HG03520 (cell line): ENCODE measurements around the gene ZNF729.
"Not testable (repeated sequence)": the region's sequence is repeated elsewhere in the genome, so short reads cannot be mapped to it uniquely, and the experiment has no call there.

Experiments used
- ATAC-seq: cut with Tn5 transposase; IDR thresholded peaks from one replicate; pipeline ENCODE4 v1.9.1; 2021; ENCODE audit warnings: mild to moderate bottlenecking, moderate library complexity; ENCODE audit not compliant: unreplicated experiment

Gene ZNF729

GRCh38 chr19:22286151-22286810 lies at the start of gene ZNF729:
Gene ZNF729 (plus strand): TSS chr19:22286441. CDS start chr19:22286526, 85 bp downstream.
- no peak for ATAC-seq

GRCh38 chr19:22256856-22257255 lies 29.4 kb upstream of the ZNF729 start:
- no peak for ATAC-seq

GRCh38 chr19:22257381-22257780 lies 28.9 kb upstream of the ZNF729 start:
- no peak for ATAC-seq

GRCh38 chr19:22257916-22258315 lies 28.3 kb upstream of the ZNF729 start:
- ATAC-seq = no peak

- ATAC-seq = no peak
These were observed 25.7 kb upstream of the ZNF729 start for GRCh38 chr19:22260499-22260898.

GRCh38 chr19:22261596-22261995 lies 24.6 kb upstream of the ZNF729 start:
- ATAC-seq = no peak

- no peak for ATAC-seq
These were observed 23.1 kb upstream of the ZNF729 start for GRCh38 chr19:22263121-22263520.

GRCh38 chr19:22321554-22321953 lies 35.3 kb downstream of the ZNF729 start:
- ATAC-seq = not testable (repeated sequence)

GRCh38 chr19:22326219-22326618 lies 40.0 kb downstream of the ZNF729 start:
- ATAC-seq = no peak

- ATAC-seq = no peak
These were observed 41.1 kb downstream of the ZNF729 start for GRCh38 chr19:22327321-22327720.

- no peak for ATAC-seq
These were observed 45.3 kb downstream of the ZNF729 start for GRCh38 chr19:22331521-22331920.

GRCh38 chr19:22332924-22333323 lies 46.7 kb downstream of the ZNF729 start:
- ATAC-seq = no peak

- no peak for ATAC-seq
These were observed 49.5 kb downstream of the ZNF729 start for GRCh38 chr19:22335716-22336115.

GRCh38 chr19:22354665-22355064 lies 68.4 kb downstream of the ZNF729 start:
- ATAC-seq = no peak
